ENCODE results near the gene LPP.

DNA sequence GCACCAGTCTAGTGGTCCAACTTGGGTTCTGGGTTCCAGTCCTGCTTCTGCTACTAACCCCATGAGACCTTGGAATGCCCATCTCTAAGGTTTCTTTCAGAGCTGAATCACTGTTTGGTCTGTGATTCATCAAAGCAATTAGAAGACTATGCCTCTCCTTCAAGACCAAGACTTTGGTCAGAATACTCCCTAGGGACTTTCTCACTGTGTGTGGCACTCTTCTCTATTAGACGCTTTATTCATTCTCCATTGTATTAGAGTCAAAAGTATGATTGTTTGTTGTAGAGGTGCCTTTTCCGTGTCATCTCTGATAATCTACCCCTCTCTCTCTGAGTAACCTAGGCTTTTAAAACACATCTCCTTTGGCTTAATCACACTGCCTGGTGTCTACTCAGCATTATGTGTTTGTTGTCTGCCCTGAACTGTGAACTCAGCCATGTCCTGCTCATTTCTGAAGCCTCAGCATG lies 90.5 kb downstream of the LPP start:
- TF ChIP-seq TAF1 (IDR thresholded peaks at IDR 0.05; ENCODE audit: borderline replicate concordance, low read depth, low read length) (no peak), POLR2AphosphoS5 (IDR thresholded peaks at IDR 0.05; ENCODE audit: low read depth, low read length) (no peak)
